ENCODE data around the gene C1QTNF9B. TPM values are rescaled to one million over a fixed set of nuclear protein-coding genes. Genes with fewer than 3 reads are reported as not detected.

C1QTNF9B gene
- total and polyA plus RNA-seq, 4 donors, result 0.08 to 0.24 TPM; not detected in 2

- Histone ChIP-seq H3K27ac (ENCODE audit: low read depth in 1 of 2, low read length in 2 of 2) (no peak overlapping the region), H3K9me3 (ENCODE audit: control insufficient read depth in 4 of 4, low read length in 3 of 4) (no peaks in the 10 kb centered on the region), H3K27me3 (ENCODE audit: control insufficient read depth in 4 of 4, insufficient read depth in 4 of 4, low read length in 3 of 4) (no peaks in the 10 kb centered on the region), H3K36me3 (ENCODE audit: control insufficient read depth in 4 of 4, insufficient read depth in 3 of 4, low read depth in 1 of 4, low read length in 3 of 4) (no peaks in the 10 kb centered on the region), H3K4me3 (ENCODE audit: low read depth in 1 of 3, low read length in 3 of 3) (no peak overlapping the region), H3K9ac (ENCODE audit: low read depth in 1 of 2, low read length in 2 of 2) (no peak overlapping the region), H3K4me1 (ENCODE audit: control insufficient read depth in 4 of 4, insufficient read depth in 4 of 4, low read length in 3 of 4) (no peaks in the 10 kb centered on the region)
- TF ChIP-seq, protein P1, sequence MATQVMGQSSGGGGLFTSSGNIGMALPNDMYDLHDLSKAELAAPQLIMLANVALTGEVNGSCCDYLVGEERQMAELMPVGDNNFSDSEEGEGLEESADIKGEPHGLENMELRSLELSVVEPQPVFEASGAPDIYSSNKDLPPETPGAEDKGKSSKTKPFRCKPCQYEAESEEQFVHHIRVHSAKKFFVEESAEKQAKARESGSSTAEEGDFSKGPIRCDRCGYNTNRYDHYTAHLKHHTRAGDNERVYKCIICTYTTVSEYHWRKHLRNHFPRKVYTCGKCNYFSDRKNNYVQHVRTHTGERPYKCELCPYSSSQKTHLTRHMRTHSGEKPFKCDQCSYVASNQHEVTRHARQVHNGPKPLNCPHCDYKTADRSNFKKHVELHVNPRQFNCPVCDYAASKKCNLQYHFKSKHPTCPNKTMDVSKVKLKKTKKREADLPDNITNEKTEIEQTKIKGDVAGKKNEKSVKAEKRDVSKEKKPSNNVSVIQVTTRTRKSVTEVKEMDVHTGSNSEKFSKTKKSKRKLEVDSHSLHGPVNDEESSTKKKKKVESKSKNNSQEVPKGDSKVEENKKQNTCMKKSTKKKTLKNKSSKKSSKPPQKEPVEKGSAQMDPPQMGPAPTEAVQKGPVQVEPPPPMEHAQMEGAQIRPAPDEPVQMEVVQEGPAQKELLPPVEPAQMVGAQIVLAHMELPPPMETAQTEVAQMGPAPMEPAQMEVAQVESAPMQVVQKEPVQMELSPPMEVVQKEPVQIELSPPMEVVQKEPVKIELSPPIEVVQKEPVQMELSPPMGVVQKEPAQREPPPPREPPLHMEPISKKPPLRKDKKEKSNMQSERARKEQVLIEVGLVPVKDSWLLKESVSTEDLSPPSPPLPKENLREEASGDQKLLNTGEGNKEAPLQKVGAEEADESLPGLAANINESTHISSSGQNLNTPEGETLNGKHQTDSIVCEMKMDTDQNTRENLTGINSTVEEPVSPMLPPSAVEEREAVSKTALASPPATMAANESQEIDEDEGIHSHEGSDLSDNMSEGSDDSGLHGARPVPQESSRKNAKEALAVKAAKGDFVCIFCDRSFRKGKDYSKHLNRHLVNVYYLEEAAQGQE (IDR thresholded peaks at IDR 0.05), result no peak
- TF ChIP-seq YY1 (IDR thresholded peaks at IDR 0.05) (no peak), JUND (IDR thresholded peaks at IDR 0.05) (no peak)
- no peak for DNase-seq (ENCODE audit: low spot score)
- WGBS, result 97% methylated on average over 7 of the region's 7 CpGs
Measured at GRCh38 chr13:23865906-23866305, 31.4 kb downstream of the C1QTNF9B start.

- Histone ChIP-seq H3K9ac (ENCODE audit: low read depth in 1 of 2, low read length in 2 of 2) (no peak overlapping the region), H3K27ac (ENCODE audit: low read depth in 1 of 2, low read length in 2 of 2) (no peak overlapping the region), H3K36me3 (ENCODE audit: control insufficient read depth in 4 of 4, insufficient read depth in 3 of 4, low read depth in 1 of 4, low read length in 3 of 4) (no peaks in the 10 kb centered on the region), H3K27me3 (ENCODE audit: control insufficient read depth in 4 of 4, insufficient read depth in 4 of 4, low read length in 3 of 4) (no peaks in the 10 kb centered on the region), H3K9me3 (ENCODE audit: control insufficient read depth in 4 of 4, low read length in 3 of 4) (no peaks in the 10 kb centered on the region), H3K4me1 (ENCODE audit: control insufficient read depth in 4 of 4, insufficient read depth in 4 of 4, low read length in 3 of 4) (no peaks in the 10 kb centered on the region), H3K4me3 (ENCODE audit: low read depth in 1 of 3, low read length in 3 of 3) (no peak overlapping the region)
- DNase-seq (ENCODE audit: low spot score), result no peak
- TF ChIP-seq SP1 (IDR thresholded peaks at IDR 0.05) (no peak), MAX (IDR thresholded peaks at IDR 0.05) (no peak), NR2F2 (IDR thresholded peaks at IDR 0.05) (no peak), ZBTB33 (IDR thresholded peaks at IDR 0.05) (no peak), RXRA (IDR thresholded peaks at IDR 0.05) (no peak), FOXA1 (IDR thresholded peaks at IDR 0.05) (no peak), JUND (IDR thresholded peaks at IDR 0.05) (no peak), GABPA (IDR thresholded peaks at IDR 0.05 in 1 of 2, conservative IDR thresholded peaks at IDR 0.05 in 1 of 2) (no peak), HNF4A (conservative IDR thresholded peaks at IDR 0.05) (no peak), TAF1 (conservative IDR thresholded peaks at IDR 0.05) (no peak)
- TF ChIP-seq, protein P1 (IDR thresholded peaks at IDR 0.05), result no peak
- WGBS, result 81% methylated on average over 1 of the region's 1 CpG
Measured at GRCh38 chr13:23865026-23865425, 32.3 kb downstream of the C1QTNF9B start.

Data from liver (tissue), 9 donors.